Nephron progenitor cell (in vitro differentiated cells): Measurements from ENCODE around the gene ITPR1.

Experiments
- DNase-seq: peaks from one replicate; pipeline ENCODE4 v3.0.0; 2021
- H3K27ac Mint-ChIP-seq: 2 replicates; pipeline ENCODE4 v1.8.0; 2021; ENCODE audit warnings: mild to moderate bottlenecking, moderate library complexity, mixed read lengths
- H3K27me3 Mint-ChIP-seq: 2 replicates; pipeline ENCODE4 v1.8.0; 2021; ENCODE audit warnings: mild to moderate bottlenecking, low read depth, mixed read lengths; ENCODE audit not compliant: poor library complexity
- H3K36me3 Mint-ChIP-seq: 2 replicates; pipeline ENCODE4 v1.8.0; 2021; ENCODE audit warnings: low read depth, mixed read lengths
- H3K4me1 Mint-ChIP-seq: 2 replicates; pipeline ENCODE4 v1.8.0; 2021; ENCODE audit warnings: mixed read lengths
- H3K4me3 Mint-ChIP-seq: 2 replicates; pipeline ENCODE4 v1.8.0; 2021; ENCODE audit warnings: mild to moderate bottlenecking, moderate library complexity, mixed read lengths
- H3K9me3 Mint-ChIP-seq: 2 replicates; pipeline ENCODE4 v1.8.0; 2021; ENCODE audit warnings: mild to moderate bottlenecking, moderate library complexity, mixed read lengths
- TF ChIP-seq, protein P1 (sequence below): fragments of 200-600 bp; sonication (generic); IDR thresholded peaks from 2 replicates; pipeline ENCODE4 v1.5.0; 2021; ENCODE audit warnings: antibody characterized with exemption

Gene ITPR1

DNA sequence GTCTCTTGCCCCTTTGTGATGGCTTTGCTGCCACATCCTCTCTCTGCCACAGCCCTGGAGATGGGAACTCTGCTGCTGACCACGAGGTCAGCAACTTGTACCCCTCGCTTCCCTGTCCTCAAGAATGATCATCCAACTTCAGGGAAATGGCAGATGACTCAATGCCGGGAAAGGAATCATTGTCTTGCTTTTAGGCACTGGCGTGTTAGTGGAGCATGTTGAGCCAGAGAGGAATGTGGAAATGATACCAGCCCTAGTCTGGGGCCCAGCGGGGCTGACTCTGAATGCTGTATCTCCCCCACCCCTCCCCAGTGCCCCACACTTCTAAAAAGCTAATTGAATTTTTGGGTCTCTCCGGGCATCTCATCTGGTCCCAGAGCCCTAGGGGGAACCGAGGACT is 301.2 kb downstream of the ITPR1 start:
- peaks cover 21% of the 10 kb centered on the region for H3K9me3 Mint-ChIP-seq
- H3K27me3 Mint-ChIP-seq = no peaks in the 10 kb centered on the region
- no peak for DNase-seq
- H3K4me3 Mint-ChIP-seq = no peak overlapping the region
- H3K27ac Mint-ChIP-seq = no peak overlapping the region
- TF ChIP-seq, protein P1, sequence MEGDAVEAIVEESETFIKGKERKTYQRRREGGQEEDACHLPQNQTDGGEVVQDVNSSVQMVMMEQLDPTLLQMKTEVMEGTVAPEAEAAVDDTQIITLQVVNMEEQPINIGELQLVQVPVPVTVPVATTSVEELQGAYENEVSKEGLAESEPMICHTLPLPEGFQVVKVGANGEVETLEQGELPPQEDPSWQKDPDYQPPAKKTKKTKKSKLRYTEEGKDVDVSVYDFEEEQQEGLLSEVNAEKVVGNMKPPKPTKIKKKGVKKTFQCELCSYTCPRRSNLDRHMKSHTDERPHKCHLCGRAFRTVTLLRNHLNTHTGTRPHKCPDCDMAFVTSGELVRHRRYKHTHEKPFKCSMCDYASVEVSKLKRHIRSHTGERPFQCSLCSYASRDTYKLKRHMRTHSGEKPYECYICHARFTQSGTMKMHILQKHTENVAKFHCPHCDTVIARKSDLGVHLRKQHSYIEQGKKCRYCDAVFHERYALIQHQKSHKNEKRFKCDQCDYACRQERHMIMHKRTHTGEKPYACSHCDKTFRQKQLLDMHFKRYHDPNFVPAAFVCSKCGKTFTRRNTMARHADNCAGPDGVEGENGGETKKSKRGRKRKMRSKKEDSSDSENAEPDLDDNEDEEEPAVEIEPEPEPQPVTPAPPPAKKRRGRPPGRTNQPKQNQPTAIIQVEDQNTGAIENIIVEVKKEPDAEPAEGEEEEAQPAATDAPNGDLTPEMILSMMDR = no peak
- peaks cover 13% of the 10 kb centered on the region for H3K4me1 Mint-ChIP-seq
- peaks cover 98% of the 10 kb centered on the region for H3K36me3 Mint-ChIP-seq

GRCh38 chr3:4794798-4795197 is 301.6 kb downstream of the ITPR1 start:
- no peak for DNase-seq
- Mint-ChIP-seq H3K27me3 (no peaks in the 10 kb centered on the region), H3K9me3 (peaks cover 19% of the 10 kb centered on the region), H3K36me3 (peaks cover 98% of the 10 kb centered on the region), H3K27ac (no peak overlapping the region), H3K4me1 (peaks cover 13% of the 10 kb centered on the region), H3K4me3 (no peak overlapping the region)
- TF ChIP-seq, protein P1 = no peak

DNA sequence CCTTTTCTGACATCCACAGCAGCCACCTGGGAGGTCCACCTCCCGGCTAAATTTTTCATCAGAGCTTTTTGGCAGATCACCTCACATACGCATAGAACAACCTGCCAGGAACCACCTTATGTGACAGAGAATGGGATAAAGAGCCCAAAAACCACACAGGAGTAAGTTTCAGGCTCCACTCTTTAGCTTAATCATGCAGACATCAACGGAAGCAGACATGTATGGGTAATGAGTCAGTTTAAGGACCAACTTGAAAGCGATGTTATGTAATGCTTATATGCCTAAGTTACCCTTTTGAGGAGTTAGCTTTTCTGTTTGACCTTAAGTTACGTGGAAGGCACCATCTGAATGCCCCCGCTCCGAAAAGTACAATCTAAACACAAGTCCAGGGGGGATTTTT is 302.8 kb downstream of the ITPR1 start:
- DNase-seq = no peak
- H3K27ac Mint-ChIP-seq = no peak overlapping the region
- H3K36me3 Mint-ChIP-seq = peaks cover 98% of the 10 kb centered on the region
- TF ChIP-seq, protein P1 = no peak
- H3K9me3 Mint-ChIP-seq = peaks cover 8% of the 10 kb centered on the region
- H3K4me3 Mint-ChIP-seq = no peak overlapping the region
- no peaks in the 10 kb centered on the region for H3K27me3 Mint-ChIP-seq
- peaks cover 13% of the 10 kb centered on the region for H3K4me1 Mint-ChIP-seq

- Mint-ChIP-seq H3K27ac (no peak overlapping the region), H3K4me3 (no peak overlapping the region), H3K9me3 (no peaks in the 10 kb centered on the region), H3K36me3 (peaks cover 98% of the 10 kb centered on the region), H3K4me1 (peaks cover 13% of the 10 kb centered on the region), H3K27me3 (no peaks in the 10 kb centered on the region)
- TF ChIP-seq, protein P1 = no peak
- no peak for DNase-seq
Observed at GRCh38 chr3:4797201-4797705, 304.1 kb downstream of the ITPR1 start.

DNA sequence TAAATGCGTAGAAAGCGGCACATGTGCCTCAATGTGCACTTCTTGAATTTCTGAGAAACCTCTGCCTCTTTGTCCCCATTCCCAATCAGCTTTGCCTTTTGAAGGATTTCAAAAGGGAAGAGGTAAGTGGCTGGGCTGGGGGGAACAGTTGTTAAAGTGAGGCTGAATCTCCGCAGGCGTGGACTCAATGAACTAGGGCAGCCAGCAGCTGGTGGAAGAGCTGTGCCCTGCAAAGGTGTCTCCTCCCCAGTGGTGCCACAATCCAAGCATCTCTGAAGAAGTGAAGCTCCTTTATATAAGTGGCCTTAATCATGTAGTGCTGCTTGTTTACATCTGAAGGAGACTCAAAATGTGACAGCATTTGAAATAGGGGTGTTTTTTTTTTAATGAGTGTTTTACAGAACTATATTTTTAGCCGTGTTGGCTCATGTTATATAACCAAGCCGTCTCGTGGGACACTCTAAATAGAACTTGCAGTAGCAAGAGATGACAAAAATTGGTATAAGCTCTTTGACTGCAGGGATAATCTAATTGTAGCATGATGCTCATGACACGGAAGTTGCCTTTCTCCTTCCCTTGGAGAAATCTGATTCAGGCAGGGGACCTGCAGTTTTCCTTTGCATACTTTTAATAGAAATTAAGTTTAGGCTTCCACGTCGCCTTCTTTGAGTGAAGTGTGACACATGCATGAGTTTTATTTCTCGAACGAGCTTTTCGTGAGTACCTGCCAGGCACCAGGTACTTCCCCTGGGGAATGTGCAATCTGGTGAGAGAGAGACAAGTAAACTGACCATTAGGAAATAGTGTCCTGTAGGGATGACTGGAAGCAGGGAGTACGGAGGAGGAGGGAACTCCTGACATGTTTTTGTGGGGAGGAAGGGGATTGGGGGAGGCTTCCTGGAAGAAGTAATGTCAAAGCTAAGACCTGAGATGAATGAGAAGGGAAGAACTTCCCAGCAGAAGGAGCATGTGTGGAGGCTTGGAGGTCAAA is 306.4 kb downstream of the ITPR1 start:
- no peak for DNase-seq
- peaks cover 98% of the 10 kb centered on the region for H3K36me3 Mint-ChIP-seq
- no peaks in the 10 kb centered on the region for H3K27me3 Mint-ChIP-seq
- no peak overlapping the region for H3K4me3 Mint-ChIP-seq
- no peak overlapping the region for H3K27ac Mint-ChIP-seq
- TF ChIP-seq, protein P1 = no peak
- H3K4me1 Mint-ChIP-seq = no peaks in the 10 kb centered on the region
- no peaks in the 10 kb centered on the region for H3K9me3 Mint-ChIP-seq
